ENCODE data around the gene RPRD2.
"Not testable (repeated sequence)": the region's sequence is repeated elsewhere in the genome, so short reads cannot be mapped to it uniquely, and the experiment has no call there.

The RPRD2 gene

DNA sequence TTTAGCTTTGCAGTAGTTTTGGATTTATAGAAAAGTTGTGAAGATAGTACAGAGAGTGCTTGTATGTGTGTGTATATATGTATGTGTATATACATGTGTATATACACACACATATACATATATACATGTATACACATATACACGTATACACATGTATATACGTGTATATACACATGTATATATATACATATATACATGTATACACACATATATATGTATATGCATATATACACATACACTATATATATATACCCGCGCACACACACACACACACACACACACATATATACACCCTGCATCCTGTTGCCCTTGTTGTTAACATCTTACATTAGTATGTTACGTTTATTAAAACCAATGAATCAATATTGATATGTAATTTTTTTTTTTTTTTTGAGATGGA lies 24.3 kb downstream of the RPRD2 start:
- DNase-seq (ENCODE audit: low read depth in 2 of 2) = no peak

GRCh38 chr1:150389650-150390049 lies 25.7 kb downstream of the RPRD2 start:
- DNase-seq (ENCODE audit: low read depth in 2 of 2) = no peak

- DNase-seq (ENCODE audit: low read depth in 2 of 2) = no peak
Observed at GRCh38 chr1:150392627-150393026, 28.7 kb downstream of the RPRD2 start.

DNA sequence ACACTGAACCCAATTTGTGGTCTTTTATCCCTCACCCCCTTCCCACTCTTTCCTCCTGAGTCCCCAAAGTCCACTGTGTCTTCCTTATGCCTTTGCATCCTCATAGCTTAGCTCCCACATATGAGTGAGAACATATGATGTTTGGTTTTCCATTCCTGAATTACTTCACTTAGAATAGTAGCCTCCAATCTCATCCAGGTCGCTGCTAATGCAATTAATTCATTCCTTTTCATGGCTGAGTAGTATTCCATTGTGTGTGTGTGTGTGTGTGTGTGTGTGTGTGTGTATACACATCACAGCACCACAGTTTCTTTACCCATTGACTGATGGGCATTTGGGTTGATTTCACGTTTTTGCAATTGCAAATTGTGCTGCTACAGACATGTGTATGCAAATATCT lies 31.2 kb downstream of the RPRD2 start:
- DNase-seq (ENCODE audit: low read depth in 2 of 2) = not testable (repeated sequence)

- no peak for DNase-seq (ENCODE audit: low read depth in 2 of 2)
Observed at GRCh38 chr1:150397392-150398032, 33.6 kb downstream of the RPRD2 start.

DNA sequence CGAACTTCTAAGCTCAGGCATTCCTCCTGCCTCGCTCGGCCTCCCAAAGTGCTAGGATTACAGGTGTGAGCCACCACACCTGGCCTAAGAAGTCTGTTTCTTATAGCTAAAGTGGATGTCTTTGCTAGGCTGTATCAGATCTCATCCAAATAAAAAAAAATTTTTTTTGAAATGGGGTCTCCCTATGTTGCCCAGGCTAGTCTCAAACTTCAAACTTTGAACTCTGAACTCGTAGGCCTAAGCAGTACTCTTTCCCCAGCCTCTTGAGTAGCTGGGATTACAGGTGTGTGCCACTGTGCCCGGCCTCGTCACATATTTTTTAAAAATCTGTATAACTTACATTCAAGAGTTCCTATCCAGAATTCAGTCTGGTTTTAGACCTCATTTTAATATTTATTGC lies 40.5 kb downstream of the RPRD2 start:
- no peak for DNase-seq (ENCODE audit: low read depth in 2 of 2)

DNA sequence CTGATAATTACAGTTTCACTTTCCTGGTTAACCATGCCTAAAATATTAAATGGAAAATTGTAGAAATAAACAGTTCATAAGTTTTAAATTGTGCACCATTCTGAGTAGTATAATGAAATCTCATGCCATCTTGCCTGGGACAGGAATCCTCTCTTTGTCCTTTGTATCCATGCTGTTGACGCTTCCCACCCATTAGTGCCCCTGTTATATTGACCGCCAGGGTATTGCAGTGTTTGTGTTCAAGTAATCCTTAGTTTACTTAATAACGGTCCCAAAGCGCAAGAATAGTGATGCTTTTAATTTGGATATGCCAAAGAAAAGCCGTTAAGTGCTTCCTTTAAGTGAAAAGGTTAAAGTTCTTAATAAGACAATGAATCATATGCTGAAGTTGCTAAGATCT lies 41.7 kb downstream of the RPRD2 start:
- DNase-seq (ENCODE audit: low read depth in 2 of 2) = no peak

- no peak for DNase-seq (ENCODE audit: low read depth in 2 of 2)
Observed at GRCh38 chr1:150406483-150406882, 42.5 kb downstream of the RPRD2 start.

DNA sequence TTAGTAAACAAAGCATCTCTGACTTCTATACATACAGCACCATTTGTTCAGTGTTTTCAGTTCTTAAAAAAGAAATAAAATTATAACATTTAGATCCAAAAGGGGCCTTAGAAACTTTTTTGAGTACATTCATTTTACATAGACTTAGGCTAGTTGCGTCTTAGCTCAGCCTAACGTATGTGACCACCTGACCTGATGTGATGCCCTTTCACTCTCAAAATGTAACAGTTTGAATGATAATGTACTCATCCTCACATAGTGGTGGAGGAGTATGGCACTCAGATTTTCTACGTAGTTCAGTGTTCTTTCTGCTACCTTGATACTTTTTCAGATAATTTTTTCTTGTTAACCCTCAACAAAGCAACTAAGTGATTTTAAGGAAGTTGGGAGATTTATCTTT lies 43.4 kb downstream of the RPRD2 start:
- DNase-seq (ENCODE audit: low read depth in 2 of 2) = no peak

DNA sequence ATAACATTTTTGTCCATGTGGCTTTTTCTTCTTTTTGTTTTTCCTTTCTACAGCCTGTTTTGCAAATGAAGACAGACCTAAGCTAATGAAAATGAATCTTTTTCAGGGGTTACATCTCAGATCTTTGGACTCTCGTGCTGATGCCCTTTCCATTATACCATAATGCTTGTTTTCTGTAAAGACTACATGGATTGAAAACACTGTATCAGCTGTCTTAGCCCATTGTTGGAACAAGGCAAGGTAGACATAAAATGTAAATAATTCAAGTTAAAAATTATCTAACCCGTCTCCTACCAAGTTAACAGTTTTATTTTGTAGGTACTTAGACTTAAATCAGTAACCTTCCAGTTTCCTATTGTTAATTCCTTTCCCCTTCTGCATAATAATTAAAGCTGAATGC lies 44.9 kb downstream of the RPRD2 start:
- DNase-seq (ENCODE audit: low read depth in 2 of 2) = no peak

- DNase-seq (ENCODE audit: low read depth in 2 of 2) = no peak
Observed at GRCh38 chr1:150409504-150410362, 45.8 kb downstream of the RPRD2 start.

DNA sequence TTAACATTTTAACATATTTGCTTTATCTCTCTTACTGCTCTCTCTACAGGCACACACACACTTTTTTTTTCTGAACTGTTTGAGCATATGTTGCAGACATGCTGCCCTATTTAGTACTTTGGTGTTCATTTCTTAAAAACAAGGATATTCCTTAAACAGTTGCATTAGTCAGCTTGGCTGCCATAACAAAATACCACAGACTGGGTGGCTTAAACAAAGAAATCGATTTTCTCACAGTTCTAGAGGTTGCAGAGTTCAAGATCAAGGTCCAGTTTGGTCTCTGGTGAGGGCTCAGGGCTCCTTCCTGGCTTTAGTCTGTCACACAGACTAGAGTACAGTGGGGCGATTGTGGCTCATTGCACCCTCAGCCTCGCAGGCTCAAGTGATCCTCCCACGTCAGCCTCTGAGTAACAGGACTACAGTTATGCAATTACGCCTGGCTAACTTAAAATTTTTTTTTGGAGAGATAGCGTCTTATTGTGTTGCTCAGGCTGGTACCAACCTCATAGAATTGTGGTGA lies 46.7 kb downstream of the RPRD2 start:
- no peak for DNase-seq (ENCODE audit: low read depth in 2 of 2)

- no peak for DNase-seq (ENCODE audit: low read depth in 2 of 2)
Observed at GRCh38 chr1:150414592-150414991, 50.6 kb downstream of the RPRD2 start.

GRCh38 chr1:150415800-150416199 lies 51.9 kb downstream of the RPRD2 start:
- no peak for DNase-seq (ENCODE audit: low read depth in 2 of 2)

DNA sequence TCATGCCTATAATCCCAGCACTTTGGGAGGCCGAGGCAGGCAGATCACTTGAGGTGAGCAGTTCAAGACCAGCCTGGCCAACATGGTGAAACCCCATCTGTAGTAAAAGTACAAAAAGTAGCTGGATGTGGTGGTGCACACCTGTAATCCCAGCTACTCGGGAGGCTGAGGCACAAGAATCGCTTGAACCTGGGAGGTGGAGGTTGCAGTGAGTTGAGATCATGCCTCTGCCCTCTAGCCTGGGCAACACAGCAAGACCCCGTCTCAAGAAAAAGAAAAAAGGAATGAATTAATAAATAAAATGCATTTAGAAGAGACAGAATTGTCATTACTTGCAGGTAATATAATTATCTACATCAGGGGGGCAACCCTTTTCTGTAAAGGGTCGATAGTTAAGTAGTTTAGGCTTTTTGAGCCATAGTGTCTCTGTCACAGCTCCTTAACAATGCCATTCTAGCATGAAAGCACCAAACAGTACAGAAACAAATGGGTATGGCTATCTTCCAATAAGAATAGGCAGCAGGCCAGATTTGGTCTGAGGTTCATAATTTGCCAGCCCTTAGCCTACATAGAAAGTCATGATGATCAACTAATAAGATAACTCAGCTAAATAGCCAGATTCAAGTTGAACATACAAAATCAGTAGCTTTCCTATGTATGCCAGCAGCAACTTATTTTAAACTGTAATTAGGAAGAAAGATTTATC lies 56.8 kb downstream of the RPRD2 start:
- DNase-seq (ENCODE audit: low read depth in 2 of 2) = no peak

DNA sequence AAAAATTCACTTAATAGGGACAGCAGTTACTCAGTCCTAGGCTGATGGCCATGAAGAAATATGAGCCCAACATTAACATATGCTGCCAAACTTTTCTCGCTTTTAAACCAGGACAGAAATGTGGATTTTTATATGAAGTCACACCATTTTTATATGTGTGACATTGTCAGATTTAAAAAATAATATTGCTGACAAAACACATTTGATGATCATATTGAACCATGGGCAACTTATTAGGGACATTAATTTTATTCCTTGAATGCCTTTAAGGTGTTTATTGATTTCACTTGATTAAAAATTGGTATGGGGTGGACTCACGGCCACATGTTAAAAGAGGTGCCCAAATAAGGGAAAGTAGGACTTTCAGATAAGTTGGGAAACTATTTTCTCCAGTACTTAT lies 58.6 kb downstream of the RPRD2 start:
- no peak for DNase-seq (ENCODE audit: low read depth in 2 of 2)

DNA sequence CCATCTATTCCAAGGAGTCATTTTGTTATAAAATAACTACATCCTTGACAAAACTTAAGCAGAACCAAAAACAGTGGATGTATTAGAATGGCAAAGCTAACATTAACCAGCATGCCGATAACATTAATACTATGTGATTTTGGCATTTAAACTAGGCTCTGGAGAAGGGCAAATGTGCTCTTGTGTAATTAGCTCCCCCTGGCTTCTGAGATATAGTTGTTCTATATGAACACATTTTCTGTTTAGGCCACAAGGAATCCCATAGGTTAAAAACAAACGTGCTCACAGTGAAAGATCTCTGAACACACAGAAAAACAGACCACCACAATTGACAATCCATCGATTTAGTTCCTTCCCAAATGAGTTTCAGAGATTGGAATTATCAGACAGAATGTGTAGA lies 65.9 kb downstream of the RPRD2 start:
- DNase-seq (ENCODE audit: low read depth in 2 of 2) = no peak

DNA sequence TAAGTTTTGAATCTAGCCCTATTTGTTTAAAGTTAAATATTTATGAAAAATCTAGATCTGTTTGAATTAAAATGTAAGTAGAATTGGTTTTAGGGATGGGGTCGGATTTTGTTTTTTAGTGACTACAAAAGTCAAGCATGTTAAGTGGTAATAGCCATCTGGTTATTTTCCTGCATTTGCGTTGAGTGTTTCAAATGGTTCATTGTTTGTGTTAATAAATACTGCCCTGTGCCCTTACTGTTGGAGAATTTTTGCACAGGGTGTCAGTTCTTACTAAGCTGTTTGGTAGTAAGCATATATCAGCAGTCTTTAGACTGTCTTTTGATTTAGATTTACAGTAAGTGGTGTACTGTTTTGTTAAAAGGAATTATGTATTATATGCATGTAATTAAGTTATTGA lies 77.2 kb downstream of the RPRD2 start:
- no peak for DNase-seq (ENCODE audit: low read depth in 2 of 2)

DNA sequence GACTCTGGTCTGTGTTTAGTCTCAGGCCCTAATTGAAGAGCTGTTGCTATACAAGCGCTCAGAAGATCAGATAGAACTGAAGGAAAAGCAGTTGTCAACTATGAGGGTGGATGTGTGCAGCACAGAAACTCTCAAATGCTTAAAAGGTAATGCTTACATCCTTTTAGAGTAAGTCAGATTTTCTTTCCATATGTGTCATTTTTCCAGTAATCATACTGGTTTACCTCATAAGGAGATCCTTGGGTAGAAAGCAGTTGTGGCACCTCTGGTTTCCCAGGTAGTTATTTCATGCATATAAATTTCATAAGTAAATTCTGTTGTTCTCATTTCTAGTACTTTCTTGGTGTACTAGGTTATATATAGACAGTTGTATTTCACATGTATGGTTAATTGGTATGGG lies 80.3 kb downstream of the RPRD2 start:
- DNase-seq (ENCODE audit: low read depth in 2 of 2) = no peak

GRCh38 chr1:150456146-150456647 lies 92.2 kb downstream of the RPRD2 start:
- DNase-seq (ENCODE audit: low read depth in 2 of 2) = no peak

- peak; percentile 60 to 66 for DNase-seq (ENCODE audit: low read depth in 2 of 2)
Observed at GRCh38 chr1:150464422-150464826, 100.5 kb downstream of the RPRD2 start.

GRCh38 chr1:150466964-150467363 lies 103.0 kb downstream of the RPRD2 start:
- DNase-seq (ENCODE audit: low read depth in 2 of 2) = no peak
